Spleen (tissue), 11 donors: ENCODE results near the gene TAF1B. TPM values are rescaled to one million over a fixed set of nuclear protein-coding genes. Genes with fewer than 3 reads are reported as not detected.

Source experiments
- DNase-seq: peaks from one replicate; pipeline ENCODE4 v3.0.0-alpha.2; 2020
- H3K27ac ChIP-seq, 8 donors: fragments of 200-600 bp; sonication (generic) in 7 of 8; 1 replicate in 4 of 8; 2 replicates in 4 of 8; pipeline versions ENCODE4 v1.5.0 to v1.8.0; 2016 to 2021; ENCODE audit warnings: inconsistent platforms in 4 of 8, mild to moderate bottlenecking in 4 of 8, moderate library complexity in 1 of 8
- H3K27me3 ChIP-seq, 7 donors: fragments of 200-600 bp; sonication (generic) in 6 of 7; replicated peaks in 1 of 7; 1 replicate in 4 of 7; 2 replicates in 3 of 7; pipeline versions ENCODE4 v1.5.0 to v1.8.0; 2016 to 2021; ENCODE audit warnings: inconsistent platforms in 3 of 7, mild to moderate bottlenecking in 1 of 7
- H3K36me3 ChIP-seq, 6 donors: fragments of 200-600 bp; sonication (generic) in 5 of 6; 1 replicate in 4 of 6; 2 replicates in 2 of 6; pipeline versions ENCODE4 v1.5.0 to v1.8.0; 2016 to 2021; ENCODE audit warnings: inconsistent platforms in 2 of 6
- H3K4me1 ChIP-seq, 6 donors: fragments of 200-600 bp; sonication (generic) in 5 of 6; 1 replicate in 3 of 6; 2 replicates in 3 of 6; pipeline versions ENCODE4 v1.5.0 to v1.8.0; 2016 to 2021; ENCODE audit warnings: inconsistent platforms in 3 of 6
- H3K4me3 ChIP-seq, 8 donors: fragments of 200-600 bp; sonication (generic) in 7 of 8; 1 replicate in 4 of 8; 2 replicates in 4 of 8; pipeline versions ENCODE4 v1.5.0 to v1.8.0; 2016 to 2021; ENCODE audit warnings: inconsistent platforms in 4 of 8, mild to moderate bottlenecking in 4 of 8, moderate library complexity in 2 of 8
- H3K9me3 ChIP-seq, 8 donors: fragments of 200-600 bp; sonication (generic) in 7 of 8; 1 replicate in 4 of 8; 2 replicates in 4 of 8; pipeline versions ENCODE4 v1.5.0 to v1.8.0; 2016 to 2021; ENCODE audit warnings: inconsistent platforms in 4 of 8
- POLR2A ChIP-seq, 3 donors: fragments of 450-650 bp; IDR thresholded peaks; one replicate each; pipeline ENCODE4 v1.5.1; 2017; ENCODE audit warnings: antibody characterized with exemption in 3 of 3, mild to moderate bottlenecking in 1 of 3
- POLR2AphosphoS5 ChIP-seq, 3 donors: sonication (generic); formaldehyde crosslinking; IDR thresholded peaks; one replicate each; pipeline ENCODE4 v1.5.1; 2017; ENCODE audit warnings: antibody characterized with exemption in 3 of 3
- WGBS, 5 donors: extraction: QIAGEN DNeasy Blood & Tissue Kit in 3 of 5; methylation state at CpG; one replicate each; pipeline versions ENCODE4 v1.1.5 to v1.1.7; 2013 to 2018; 5-methylcytosine and 5-hydroxymethylcytosine counted together
- intact Hi-C: fragments of 100-400 bp; cut with DNase I; formaldehyde crosslinking; loops from one replicate; pipeline ENCODE4 v1.15.0; 2023; ENCODE audit warnings: low total_unique reads
- polyA plus RNA-seq, 3 donors: library from polyadenylated mRNA; stranded (reverse); fragments of 200-250 nt; gene quantifications; one replicate each; pipeline ENCODE4 v1.2.1, GENCODE V29; 2013
- total RNA-seq, 7 donors: library from RNA; depleted of rRNA in 3 of 7; stranded (reverse); fragments of >200 nt in 3 of 7; fragmentation: NEBNext Ultra II Directional in 4 of 7; extraction: Animal tissue kit (Norgen Biotek cat#: 25700) in 4 of 7; gene quantifications; one replicate each; pipeline versions ENCODE4 v1.1.0 to v1.2.1, GENCODE V29; 2016 to 2021
- TF ChIP-seq, protein P1 (sequence below), 11 experiments: fragments of 200-600 bp in 7 of 11; fragments of 450-650 bp in 4 of 11; sonication (generic) in 4 of 11; IDR thresholded peaks in 8 of 11; conservative IDR thresholded peaks in 3 of 11; 1 replicate in 7 of 11; 2 replicates in 4 of 11; pipeline versions ENCODE4 v1.4.0 to v1.8.0; 2016 to 2021; ENCODE audit warnings: antibody characterized with exemption in 11 of 11, inconsistent platforms in 4 of 11, mild to moderate bottlenecking in 1 of 11
- donor health status: healthy with polysubstance abuse.
- donor health status: DM: no; HTN: no; CAD: no; lungs with moderate emphysema.
- donor health status: DM: no; HTN: no; CAD: no.
- donor health status: Bipolar disorder and iron deficiency.
- donor health status: healthy.
- donor health status: DM: no; HTN: no; CAD: no.
- donor health status: DM: yes; HTN: yes; CAD: no.

TAF1B gene
- total and polyA plus RNA-seq, 10 donors: 3.8 to 26.5 (median 16.7) TPM

GRCh38 chr2:9897331-9897737 lies 54.1 kb downstream of the TAF1B start:
- no peak overlapping the region for H3K4me3 ChIP-seq
- no peak overlapping the region for H3K27ac ChIP-seq
- no peak for DNase-seq
- no peaks in the 10 kb centered on the region for H3K27me3 ChIP-seq
- intact Hi-C loops: no loop called here
- TF ChIP-seq POLR2AphosphoS5 (IDR thresholded peaks at IDR 0.05) (no peak), POLR2A (IDR thresholded peaks at IDR 0.05) (no peak)
- TF ChIP-seq, protein P1, sequence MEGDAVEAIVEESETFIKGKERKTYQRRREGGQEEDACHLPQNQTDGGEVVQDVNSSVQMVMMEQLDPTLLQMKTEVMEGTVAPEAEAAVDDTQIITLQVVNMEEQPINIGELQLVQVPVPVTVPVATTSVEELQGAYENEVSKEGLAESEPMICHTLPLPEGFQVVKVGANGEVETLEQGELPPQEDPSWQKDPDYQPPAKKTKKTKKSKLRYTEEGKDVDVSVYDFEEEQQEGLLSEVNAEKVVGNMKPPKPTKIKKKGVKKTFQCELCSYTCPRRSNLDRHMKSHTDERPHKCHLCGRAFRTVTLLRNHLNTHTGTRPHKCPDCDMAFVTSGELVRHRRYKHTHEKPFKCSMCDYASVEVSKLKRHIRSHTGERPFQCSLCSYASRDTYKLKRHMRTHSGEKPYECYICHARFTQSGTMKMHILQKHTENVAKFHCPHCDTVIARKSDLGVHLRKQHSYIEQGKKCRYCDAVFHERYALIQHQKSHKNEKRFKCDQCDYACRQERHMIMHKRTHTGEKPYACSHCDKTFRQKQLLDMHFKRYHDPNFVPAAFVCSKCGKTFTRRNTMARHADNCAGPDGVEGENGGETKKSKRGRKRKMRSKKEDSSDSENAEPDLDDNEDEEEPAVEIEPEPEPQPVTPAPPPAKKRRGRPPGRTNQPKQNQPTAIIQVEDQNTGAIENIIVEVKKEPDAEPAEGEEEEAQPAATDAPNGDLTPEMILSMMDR (IDR thresholded peaks at IDR 0.05 in 8 of 11, conservative IDR thresholded peaks at IDR 0.05 in 3 of 11): no peak
- H3K36me3 ChIP-seq: peaks cover 0 to 11% (median 4%) of the 10 kb centered on the region in 6 donors
- H3K4me1 ChIP-seq: peaks cover 0 to 26% (median 8%) of the 10 kb centered on the region in 6 donors
- H3K9me3 ChIP-seq: no peaks in the 10 kb centered on the region
- 33 to 67% (median 44%) methylated on average over 3 of the region's 3 CpGs for WGBS, 5 donors

DNA sequence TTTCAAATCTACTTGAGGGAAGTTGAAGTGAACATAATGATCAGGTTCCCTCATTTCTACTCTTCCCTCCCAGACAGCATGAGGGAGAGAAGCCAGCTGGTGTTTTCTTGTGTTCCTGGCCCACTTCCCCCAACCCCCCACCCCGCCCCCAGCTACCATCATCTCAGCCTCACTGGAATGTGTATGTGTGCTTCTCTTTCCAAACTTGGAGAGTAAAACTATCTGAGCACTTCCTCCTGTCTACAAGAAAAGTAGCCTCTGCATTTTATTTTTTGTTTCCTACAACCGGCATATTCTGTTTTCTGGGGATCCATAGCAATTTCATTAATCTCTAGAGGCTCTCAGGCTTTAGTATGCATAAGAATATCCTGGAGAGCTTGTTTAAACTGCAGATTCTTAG lies 54.6 kb downstream of the TAF1B start:
- Histone ChIP-seq H3K9me3 (no peaks in the 10 kb centered on the region), H3K27me3 (no peaks in the 10 kb centered on the region), H3K4me1 (peaks cover 0 to 26% (median 8%) of the 10 kb centered on the region in 6 donors), H3K36me3 (peaks cover 0 to 6% (median 2%) of the 10 kb centered on the region in 6 donors), H3K27ac (no peak overlapping the region), H3K4me3 (no peak overlapping the region)
- intact Hi-C loops: no loop called here
- WGBS, 5 donors: 86 to 91% (median 89%) methylated on average over 2 of the region's 2 CpGs
- no peak for TF ChIP-seq POLR2AphosphoS5 (IDR thresholded peaks at IDR 0.05)
- TF ChIP-seq, protein P1 (IDR thresholded peaks at IDR 0.05 in 8 of 11, conservative IDR thresholded peaks at IDR 0.05 in 3 of 11): no peak
- no peak for TF ChIP-seq POLR2A (IDR thresholded peaks at IDR 0.05)
- no peak for DNase-seq

GRCh38 chr2:9905413-9905812 lies 62.1 kb downstream of the TAF1B start:
- Histone ChIP-seq H3K36me3 (peaks cover 0 to 43% (median 1%) of the 10 kb centered on the region in 6 donors), H3K27ac (no peak overlapping the region), H3K4me1 (no peaks in the 10 kb centered on the region), H3K27me3 (no peaks in the 10 kb centered on the region), H3K4me3 (no peak overlapping the region), H3K9me3 (no peaks in the 10 kb centered on the region)
- WGBS, 5 donors: 75 to 93% (median 87%) methylated on average over 1 of the region's 1 CpG
- no peak for TF ChIP-seq POLR2AphosphoS5 (IDR thresholded peaks at IDR 0.05)
- TF ChIP-seq, protein P1 (IDR thresholded peaks at IDR 0.05 in 8 of 11, conservative IDR thresholded peaks at IDR 0.05 in 3 of 11): no peak
- no peak for TF ChIP-seq POLR2A (IDR thresholded peaks at IDR 0.05)
- intact Hi-C loops: no loop called here
- DNase-seq: no peak

- Histone ChIP-seq H3K9me3 (no peaks in the 10 kb centered on the region), H3K4me1 (no peaks in the 10 kb centered on the region), H3K27ac (no peak overlapping the region), H3K4me3 (no peak overlapping the region), H3K27me3 (no peaks in the 10 kb centered on the region), H3K36me3 (peaks cover 0 to 62% (median 3%) of the 10 kb centered on the region in 6 donors)
- no peak for DNase-seq
- 91 to 96% (median 95%) methylated on average over 7 of the region's 7 CpGs for WGBS, 5 donors
- TF ChIP-seq POLR2A (IDR thresholded peaks at IDR 0.05) (no peak), POLR2AphosphoS5 (IDR thresholded peaks at IDR 0.05) (no peak)
- TF ChIP-seq, protein P1 (IDR thresholded peaks at IDR 0.05 in 8 of 11, conservative IDR thresholded peaks at IDR 0.05 in 3 of 11): no peak
- intact Hi-C loops: no loop called here
Measured at GRCh38 chr2:9907402-9907801, 64.1 kb downstream of the TAF1B start.
